ENCODE results near the gene TUBB4B.

DNA sequence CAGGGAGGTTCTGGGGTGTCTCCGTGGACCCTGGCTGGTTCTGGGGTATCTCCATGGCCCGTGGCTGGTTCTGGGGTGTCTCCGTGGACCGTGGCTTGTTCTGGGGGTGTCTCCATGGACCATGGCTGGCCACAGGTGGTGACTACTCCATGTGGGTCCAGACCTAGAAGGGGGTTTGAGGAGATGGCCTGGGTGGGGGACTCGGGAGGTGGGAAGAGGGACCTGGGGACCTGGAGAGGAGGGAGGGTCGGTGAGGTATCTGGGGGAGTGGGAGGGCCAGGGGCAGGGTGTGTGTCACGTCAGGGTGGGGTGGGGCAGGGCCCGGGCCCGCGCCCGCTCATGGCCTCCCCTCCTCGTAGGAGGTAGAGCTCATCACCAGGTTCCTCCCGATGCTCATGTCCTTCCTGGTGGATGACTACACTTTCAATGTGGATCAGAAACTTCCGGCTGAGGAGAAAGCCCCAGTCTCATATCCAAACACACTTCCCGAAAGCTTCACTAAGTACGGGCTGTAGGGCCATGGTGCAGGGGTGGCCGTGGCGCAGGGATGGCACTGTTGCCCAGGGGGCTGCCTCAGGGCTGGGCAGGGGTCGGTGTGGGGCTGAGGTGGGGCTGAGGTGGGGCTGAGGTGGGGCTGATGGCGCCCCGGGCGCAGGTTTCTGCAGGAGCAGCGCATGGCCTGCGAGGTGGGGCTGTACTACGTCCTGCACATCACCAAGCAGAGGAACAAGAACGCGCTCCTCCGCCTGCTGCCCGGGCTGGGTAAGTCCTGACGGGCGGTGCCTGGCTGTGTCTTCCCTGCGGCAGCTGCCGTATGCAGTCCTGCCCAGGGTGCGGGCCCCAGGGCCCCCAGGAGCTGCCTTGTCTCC, 25.7 kb downstream of the TUBB4B start:
- TF ChIP-seq POLR2AphosphoS5 (IDR thresholded peaks at IDR 0.05; ENCODE audit: low read depth) (no peak), ZNF114 (CRISPR knock-in tag; IDR thresholded peaks at IDR 0.05) (no peak)

Measured in GM23338 (cell line).